Astrocyte (in vitro differentiated cells and primary cell): ENCODE results near the gene CCDC40.
"Not testable (repeated sequence)": the region's sequence is repeated elsewhere in the genome, so short reads cannot be mapped to it uniquely, and the experiment has no call there.

ENCODE experiments used
- CTCF ChIP-seq: IDR thresholded peaks from 2 replicates; pipeline ENCODE4 v1.5.1; 2011; ENCODE audit warnings: low read depth, mild to moderate bottlenecking, inconsistent platforms, low read length, moderate library complexity; ENCODE audit not compliant: insufficient read depth
- EZH2 ChIP-seq: IDR thresholded peaks from 2 replicates; pipeline ENCODE4 v1.6.1; 2012; ENCODE audit warnings: mild to moderate bottlenecking, low read length, inconsistent platforms; ENCODE audit not compliant: insufficient read depth

GRCh38 chr17:80046709-80047108 is 10.3 kb downstream of the CCDC40 start:
- not testable (repeated sequence) for TF ChIP-seq EZH2, CTCF
